Measurements from ENCODE around the gene CACFD1. TPM values are rescaled to one million over a fixed set of nuclear protein-coding genes. Genes with fewer than 3 reads are reported as not detected.

Gene CACFD1
- total RNA-seq, 1 donor from 2014 or later: 42.6 TPM

GRCh38 chr9:133490865-133491655, 31.3 kb downstream of the CACFD1 start:
- TF ChIP-seq CTCF (conservative IDR thresholded peaks at IDR 0.05): no peak
- Mint-ChIP-seq H3K4me1 (no peaks in the 10 kb centered on the region), H3K9me3 (no peaks in the 10 kb centered on the region), H3K27me3 (ENCODE audit: low read depth) (no peaks in the 10 kb centered on the region), H3K27ac (ENCODE audit: unreplicated experiment) (no peak overlapping the region), H3K36me3 (ENCODE audit: low read depth) (no peaks in the 10 kb centered on the region), H3K4me3 (no peak overlapping the region)
- DNase-seq (ENCODE audit: low read depth, low spot score): no peak

DNA sequence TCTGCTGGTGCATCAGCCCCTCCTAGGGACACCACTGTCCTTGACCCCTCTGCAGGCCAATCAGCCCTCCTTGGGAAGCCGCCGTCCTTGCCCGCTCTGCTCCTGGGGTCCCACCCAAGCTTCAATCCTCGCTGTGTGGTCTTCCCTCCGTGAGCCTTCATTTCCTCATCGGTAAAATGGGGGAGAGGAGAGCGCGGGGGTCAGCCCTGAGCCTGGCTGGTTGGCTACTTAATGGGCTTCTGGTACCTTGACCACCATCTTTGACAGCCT, 31.8 kb downstream of the CACFD1 start:
- Mint-ChIP-seq H3K27me3 (ENCODE audit: low read depth) (no peaks in the 10 kb centered on the region), H3K4me3 (no peak overlapping the region), H3K4me1 (no peaks in the 10 kb centered on the region), H3K36me3 (ENCODE audit: low read depth) (no peaks in the 10 kb centered on the region), H3K9me3 (no peaks in the 10 kb centered on the region), H3K27ac (ENCODE audit: unreplicated experiment) (no peak overlapping the region)
- DNase-seq (ENCODE audit: low read depth, low spot score): no peak
- TF ChIP-seq CTCF (conservative IDR thresholded peaks at IDR 0.05): no peak

- H3K4me1 Mint-ChIP-seq: no peaks in the 10 kb centered on the region
- no peaks in the 10 kb centered on the region for H3K36me3 Mint-ChIP-seq (ENCODE audit: low read depth)
- no peaks in the 10 kb centered on the region for H3K9me3 Mint-ChIP-seq
- no peak for DNase-seq (ENCODE audit: low read depth, low spot score)
- no peak overlapping the region for H3K4me3 Mint-ChIP-seq
- no peak for TF ChIP-seq CTCF (conservative IDR thresholded peaks at IDR 0.05)
- no peak overlapping the region for H3K27ac Mint-ChIP-seq (ENCODE audit: unreplicated experiment)
- H3K27me3 Mint-ChIP-seq (ENCODE audit: low read depth): no peaks in the 10 kb centered on the region
Measured at GRCh38 chr9:133492061-133493021, 32.6 kb downstream of the CACFD1 start.

GRCh38 chr9:133493428-133493827, 33.6 kb downstream of the CACFD1 start:
- Mint-ChIP-seq H3K4me1 (no peaks in the 10 kb centered on the region), H3K36me3 (ENCODE audit: low read depth) (no peaks in the 10 kb centered on the region), H3K9me3 (no peaks in the 10 kb centered on the region), H3K27me3 (ENCODE audit: low read depth) (no peaks in the 10 kb centered on the region), H3K27ac (ENCODE audit: unreplicated experiment) (no peak overlapping the region), H3K4me3 (no peak overlapping the region)
- no peak for TF ChIP-seq CTCF (conservative IDR thresholded peaks at IDR 0.05)
- no peak for DNase-seq (ENCODE audit: low read depth, low spot score)

- H3K27me3 Mint-ChIP-seq (ENCODE audit: low read depth): no peaks in the 10 kb centered on the region
- no peaks in the 10 kb centered on the region for H3K4me1 Mint-ChIP-seq
- TF ChIP-seq CTCF (conservative IDR thresholded peaks at IDR 0.05): no peak
- no peak overlapping the region for H3K27ac Mint-ChIP-seq (ENCODE audit: unreplicated experiment)
- no peak for DNase-seq (ENCODE audit: low read depth, low spot score)
- no peaks in the 10 kb centered on the region for H3K9me3 Mint-ChIP-seq
- no peak overlapping the region for H3K4me3 Mint-ChIP-seq
- H3K36me3 Mint-ChIP-seq (ENCODE audit: low read depth): no peaks in the 10 kb centered on the region
Measured at GRCh38 chr9:133493845-133494540, 34.2 kb downstream of the CACFD1 start.
